ENCODE data around the gene DNAJC1. TPM values are rescaled to one million over a fixed set of nuclear protein-coding genes. Genes with fewer than 3 reads are reported as not detected.

DNAJC1 gene
- total and polyA plus RNA-seq, 4 experiments from 2014 or later = 13.0 to 22.0 (median 15.8) TPM

GRCh38 chr10:21742740-21743412 lies 260.7 kb downstream of the DNAJC1 start:
- intact Hi-C loops (cut with micrococcal nuclease) = loop anchor here (5.0 kb wide), 1 partner anchor 41 kb away; no protein-coding TSS in a partner anchor
- CTCF ChIA-PET (ENCODE audit: partially characterized antibody) = interaction anchor here (0.9 kb wide), 1 partner anchor 247 kb away, joined by 3 read pairs; no protein-coding TSS in a partner anchor
- Mint-ChIP-seq H3K9me3 (peaks cover 0 to 2% (median 0%) of the 10 kb centered on the region in 8 donors), H3K27ac (peak overlapping the region in 6 of 7 donors; percentile 25 to 68 (median 53)), H3K4me3 (no peak overlapping the region), H3K4me1 (peaks cover 42 to 53% (median 50%) of the 10 kb centered on the region in 4 donors), H3K36me3 (peaks cover 43 to 58% of the 10 kb centered on the region in 2 donors), H3K27me3 (no peaks in the 10 kb centered on the region)
- Histone ChIP-seq H3K36me3 (ENCODE audit: insufficient read depth, low read length) (peaks cover 12% of the 10 kb centered on the region), H3K9me3 (ENCODE audit: control insufficient read depth in 1 of 2, low read length in 2 of 2) (no peaks in the 10 kb centered on the region), H3K27ac (ENCODE audit: low read depth, low read length) (no peak overlapping the region), H3K27me3 (ENCODE audit: insufficient read depth, low read length) (no peaks in the 10 kb centered on the region), H3K4me1 (ENCODE audit: insufficient read depth, low read length) (peaks cover 51% of the 10 kb centered on the region), H3K4me3 (ENCODE audit: low read length in 2 of 2) (no peak overlapping the region)
- no peak for DNase-seq
- POLR2A ChIA-PET (ENCODE audit: partially characterized antibody) = no interaction called here

GRCh38 chr10:21740989-21741388 lies 262.5 kb downstream of the DNAJC1 start:
- Histone ChIP-seq H3K9me3 (ENCODE audit: control insufficient read depth in 1 of 2, low read length in 2 of 2) (no peaks in the 10 kb centered on the region), H3K4me3 (ENCODE audit: low read length in 2 of 2) (no peak overlapping the region), H3K36me3 (ENCODE audit: insufficient read depth, low read length) (peaks cover 12% of the 10 kb centered on the region), H3K27ac (ENCODE audit: low read depth, low read length) (peak overlapping the region; percentile 48), H3K27me3 (ENCODE audit: insufficient read depth, low read length) (no peaks in the 10 kb centered on the region), H3K4me1 (ENCODE audit: insufficient read depth, low read length) (peaks cover 56% of the 10 kb centered on the region)
- intact Hi-C loops (cut with micrococcal nuclease) = loop anchor here (2.0 to 5.0 kb wide), 2 partner anchors 18 to 39 kb away; no protein-coding TSS in a partner anchor
- peak overlapping the region; percentile 84 to 98 (median 95) for H3K27ac Mint-ChIP-seq
- H3K9me3 Mint-ChIP-seq = peaks cover 0 to 2% (median 0%) of the 10 kb centered on the region in 8 donors
- peak overlapping the region; percentile 5 to 74 (median 62) for H3K4me3 Mint-ChIP-seq
- peaks cover 44 to 60% (median 49%) of the 10 kb centered on the region in 4 donors for H3K4me1 Mint-ChIP-seq
- CTCF ChIA-PET (ENCODE audit: partially characterized antibody) = interaction anchor here (1.4 kb wide), 1 partner anchor 9 kb away, joined by 4 read pairs; no protein-coding TSS in a partner anchor
- H3K27me3 Mint-ChIP-seq = no peaks in the 10 kb centered on the region
- POLR2A ChIA-PET (ENCODE audit: partially characterized antibody) = interaction anchor here (0.7 to 1.4 kb wide), 2 partner anchors 17 to 696 kb away, joined by 3 read pairs; no protein-coding TSS in a partner anchor
- H3K36me3 Mint-ChIP-seq = peaks cover 44 to 69% of the 10 kb centered on the region in 2 donors
- peak; percentile 56 to 75 (median 68) for DNase-seq

DNA sequence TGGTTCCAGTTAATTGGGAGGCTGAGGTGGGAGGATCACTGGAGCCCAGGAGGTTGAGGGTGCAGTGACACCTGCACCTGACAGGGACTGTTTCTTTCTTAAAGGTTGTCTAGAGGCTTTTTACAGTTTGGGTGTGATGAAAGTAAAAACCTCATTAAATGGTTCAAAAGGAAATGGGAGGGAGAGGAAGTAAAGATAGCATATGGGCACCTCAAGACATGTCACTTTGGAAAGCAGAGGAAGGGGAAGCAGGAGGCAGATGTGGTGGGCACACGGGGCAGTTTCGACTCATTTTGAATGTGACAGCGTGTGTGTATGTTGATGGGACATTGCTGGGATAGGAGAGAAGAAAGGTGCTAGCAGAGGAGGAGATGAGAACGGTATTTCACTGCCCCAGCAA lies 266.4 kb downstream of the DNAJC1 start:
- POLR2A ChIA-PET (ENCODE audit: partially characterized antibody) = no interaction called here
- Mint-ChIP-seq H3K4me1 (peaks cover 43 to 67% (median 54%) of the 10 kb centered on the region in 4 donors), H3K27ac (peak overlapping the region; percentile 69 to 92 (median 86)), H3K9me3 (no peaks in the 10 kb centered on the region), H3K4me3 (peak overlapping the region in 5 of 8 donors; percentile 0 to 45 (median 11)), H3K36me3 (peaks cover 30 to 62% of the 10 kb centered on the region in 2 donors), H3K27me3 (no peaks in the 10 kb centered on the region)
- CTCF ChIA-PET (ENCODE audit: partially characterized antibody) = no interaction called here
- H3K4me1 ChIP-seq (ENCODE audit: insufficient read depth, low read length) = peaks cover 58% of the 10 kb centered on the region
- H3K4me3 ChIP-seq (ENCODE audit: low read length in 2 of 2) = no peak overlapping the region
- H3K27ac ChIP-seq (ENCODE audit: low read depth, low read length) = no peak overlapping the region
- peak in 1 of 5 donors; percentile 7 for DNase-seq
- H3K9me3 ChIP-seq (ENCODE audit: control insufficient read depth in 1 of 2, low read length in 2 of 2) = no peaks in the 10 kb centered on the region
- intact Hi-C loops (cut with micrococcal nuclease) = no loop called here
- H3K36me3 ChIP-seq (ENCODE audit: insufficient read depth, low read length) = peaks cover 18% of the 10 kb centered on the region
- no peaks in the 10 kb centered on the region for H3K27me3 ChIP-seq (ENCODE audit: insufficient read depth, low read length)

- Mint-ChIP-seq H3K4me1 (peaks cover 22 to 38% (median 29%) of the 10 kb centered on the region in 4 donors), H3K9me3 (no peaks in the 10 kb centered on the region), H3K27ac (peak overlapping the region in 3 of 7 donors; percentile 39 to 77 (median 70)), H3K36me3 (peaks cover 23 to 57% of the 10 kb centered on the region in 2 donors), H3K4me3 (no peak overlapping the region), H3K27me3 (no peaks in the 10 kb centered on the region)
- H3K36me3 ChIP-seq (ENCODE audit: insufficient read depth, low read length) = peaks cover 20% of the 10 kb centered on the region
- DNase-seq = no peak
- no peak overlapping the region for H3K4me3 ChIP-seq (ENCODE audit: low read length in 2 of 2)
- ChIA-PET CTCF (ENCODE audit: partially characterized antibody) (interaction anchor here (1.1 to 5.2 kb wide), 3 partner anchors 9 to 237 kb away, joined by 3 to 32 read pairs (median 3); no protein-coding TSS in a partner anchor), POLR2A (ENCODE audit: partially characterized antibody) (interaction anchor here (1.5 kb wide), 1 partner anchor 9 kb away, joined by 4 read pairs; no protein-coding TSS in a partner anchor)
- no peaks in the 10 kb centered on the region for H3K9me3 ChIP-seq (ENCODE audit: control insufficient read depth in 1 of 2, low read length in 2 of 2)
- peaks cover 24% of the 10 kb centered on the region for H3K4me1 ChIP-seq (ENCODE audit: insufficient read depth, low read length)
- no peaks in the 10 kb centered on the region for H3K27me3 ChIP-seq (ENCODE audit: insufficient read depth, low read length)
- H3K27ac ChIP-seq (ENCODE audit: low read depth, low read length) = no peak overlapping the region
- intact Hi-C loops (cut with micrococcal nuclease) = no loop called here
Observed at GRCh38 chr10:21733710-21734109, 269.8 kb downstream of the DNAJC1 start.

DNA sequence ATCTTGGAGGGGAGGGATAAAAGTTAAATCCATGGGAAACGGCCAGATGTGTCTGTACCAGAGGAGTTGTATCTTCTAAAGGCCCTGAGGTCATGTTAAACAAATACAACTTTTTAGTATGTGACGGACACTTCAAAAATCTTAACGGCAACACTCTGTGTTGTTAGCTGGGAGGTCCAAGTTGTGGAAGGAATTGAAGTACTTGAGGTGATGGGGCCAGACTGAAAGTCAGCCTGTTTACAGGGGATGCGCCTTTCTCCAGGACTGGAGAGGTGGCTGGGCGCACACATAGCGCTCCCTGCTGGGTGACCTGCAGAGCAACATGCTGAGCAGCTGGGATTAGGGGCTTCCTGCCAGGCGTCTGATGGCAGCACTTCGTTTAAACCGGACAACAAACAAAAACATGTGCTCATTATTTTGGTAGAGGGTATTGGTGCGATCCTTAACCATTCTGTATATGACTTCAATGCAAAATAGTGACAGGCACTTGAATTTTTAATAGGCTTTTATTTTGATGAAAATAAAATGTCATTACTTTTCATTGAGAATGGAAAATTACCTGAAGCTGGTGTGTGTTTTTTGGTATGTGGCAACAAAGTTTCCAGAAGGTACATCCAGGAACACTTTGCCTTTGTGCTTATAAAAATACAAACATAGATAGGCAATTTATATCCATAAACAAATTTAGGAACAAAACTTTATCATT lies 271.3 kb downstream of the DNAJC1 start:
- H3K27ac Mint-ChIP-seq = peak overlapping the region in 1 of 7 donors; percentile 64
- peak in 4 of 5 donors; percentile 11 to 29 (median 21) for DNase-seq
- no peaks in the 10 kb centered on the region for H3K9me3 Mint-ChIP-seq
- Histone ChIP-seq H3K36me3 (ENCODE audit: insufficient read depth, low read length) (peaks cover 20% of the 10 kb centered on the region), H3K27ac (ENCODE audit: low read depth, low read length) (no peak overlapping the region), H3K4me1 (ENCODE audit: insufficient read depth, low read length) (peaks cover 24% of the 10 kb centered on the region), H3K27me3 (ENCODE audit: insufficient read depth, low read length) (no peaks in the 10 kb centered on the region), H3K4me3 (ENCODE audit: low read length in 2 of 2) (no peak overlapping the region), H3K9me3 (ENCODE audit: control insufficient read depth in 1 of 2, low read length in 2 of 2) (no peaks in the 10 kb centered on the region)
- H3K4me1 Mint-ChIP-seq = peaks cover 26 to 38% (median 30%) of the 10 kb centered on the region in 4 donors
- intact Hi-C loops (cut with micrococcal nuclease) = loop anchor here (1.0 kb wide), 1 partner anchor 236 kb away; no protein-coding TSS in a partner anchor
- no peaks in the 10 kb centered on the region for H3K27me3 Mint-ChIP-seq
- CTCF ChIA-PET (ENCODE audit: partially characterized antibody) = interaction anchor here (0.7 to 5.2 kb wide), 5 partner anchors 9 to 235 kb away, joined by 3 to 32 read pairs (median 4); no protein-coding TSS in a partner anchor
- H3K36me3 Mint-ChIP-seq = peaks cover 25 to 57% of the 10 kb centered on the region in 2 donors
- POLR2A ChIA-PET (ENCODE audit: partially characterized antibody) = interaction anchor here (0.9 to 1.1 kb wide), 2 partner anchors 14 to 16 kb away, joined by 3 read pairs; no protein-coding TSS in a partner anchor
- no peak overlapping the region for H3K4me3 Mint-ChIP-seq

GRCh38 chr10:21728618-21729017 lies 274.9 kb downstream of the DNAJC1 start:
- POLR2A ChIA-PET (ENCODE audit: partially characterized antibody) = no interaction called here
- H3K9me3 ChIP-seq (ENCODE audit: control insufficient read depth in 1 of 2, low read length in 2 of 2) = no peaks in the 10 kb centered on the region
- H3K36me3 Mint-ChIP-seq = peaks cover 19 to 44% of the 10 kb centered on the region in 2 donors
- H3K27me3 Mint-ChIP-seq = no peaks in the 10 kb centered on the region
- H3K4me3 ChIP-seq (ENCODE audit: low read length in 2 of 2) = no peak overlapping the region
- CTCF ChIA-PET (ENCODE audit: partially characterized antibody) = interaction anchor here (1.0 kb wide), 1 partner anchor 233 kb away, joined by 3 read pairs; no protein-coding TSS in a partner anchor
- peak overlapping the region in 1 of 7 donors; percentile 6 for H3K27ac Mint-ChIP-seq
- H3K36me3 ChIP-seq (ENCODE audit: insufficient read depth, low read length) = peaks cover 12% of the 10 kb centered on the region
- H3K27me3 ChIP-seq (ENCODE audit: insufficient read depth, low read length) = no peaks in the 10 kb centered on the region
- H3K27ac ChIP-seq (ENCODE audit: low read depth, low read length) = no peak overlapping the region
- no peak for DNase-seq
- H3K4me3 Mint-ChIP-seq = no peak overlapping the region
- peaks cover 25 to 45% (median 30%) of the 10 kb centered on the region in 4 donors for H3K4me1 Mint-ChIP-seq
- H3K9me3 Mint-ChIP-seq = no peaks in the 10 kb centered on the region
- H3K4me1 ChIP-seq (ENCODE audit: insufficient read depth, low read length) = peaks cover 26% of the 10 kb centered on the region
- intact Hi-C loops (cut with micrococcal nuclease) = no loop called here
